PC-3 (cell line): Measurements from ENCODE around the gene FGD3. TPM values are rescaled to one million over a fixed set of nuclear protein-coding genes. Genes with fewer than 3 reads are reported as not detected.
A peak's percentile ranks its signal among the peaks of the same experiment; 100 is the strongest.

Experiments used
- ATAC-seq: fragments of 200-7000 bp; cut with Tn5 transposase; 2 replicates; pipeline ENCODE4 v1.9.1; 2020; ENCODE audit warnings: mild to moderate bottlenecking, moderate library complexity
- BruUV-seq: library from RNA; stranded (reverse); fragments of 400-500 nt; replicated peaks from 2 replicates; lab custom pipeline; 2021; lab: Mats Ljungman, UMichigan
- CTCF ChIA-PET: fragments of 300-600 bp; sonication (Branson Sonifier 250); formaldehyde crosslinking; loops from one replicate; lab custom pipeline; 2022; ENCODE audit warnings: antibody characterized with exemption; lab: Charles Lee
- POLR2A ChIA-PET: fragments of 300-600 bp; sonication (Branson Sonifier 250); formaldehyde crosslinking; loops from one replicate; lab custom pipeline; 2022; ENCODE audit warnings: antibody characterized with exemption; ENCODE audit not compliant: unreplicated experiment; lab: Charles Lee
- DNase-seq: peaks from one replicate; pipeline ENCODE4 v3.0.0-alpha.2; 2015
- H2AFZ ChIP-seq: fragments of 300-600 bp; sonication (generic); 2 replicates; pipeline ENCODE4 v1.6.0; 2016; ENCODE audit warnings: antibody characterized with exemption, low read length
- H3F3A ChIP-seq: fragments of 300-600 bp; sonication (generic); one replicate; pipeline ENCODE4 v1.6.0; 2017; ENCODE audit warnings: antibody characterized with exemption, low read length, control low read depth, mild to moderate bottlenecking; ENCODE audit not compliant: unreplicated experiment
- H3K27ac ChIP-seq: fragments of 300-600 bp; sonication (generic); 2 replicates; pipeline ENCODE4 v1.5.1; 2016; ENCODE audit warnings: mild to moderate bottlenecking, low read length
- H3K27me3 ChIP-seq: fragments of 300-600 bp; sonication (generic); 2 replicates; pipeline ENCODE4 v1.6.1; 2016; ENCODE audit warnings: low read length, mixed read lengths
- H3K36me3 ChIP-seq: fragments of 300-600 bp; sonication (generic); 2 replicates; pipeline ENCODE4 v1.6.1; 2016; ENCODE audit warnings: low read depth, mixed run types, low read length, mixed read lengths
- H3K4me1 ChIP-seq: fragments of 300-600 bp; sonication (generic); 2 replicates; pipeline ENCODE4 v1.5.1; 2016; ENCODE audit warnings: low read length; ENCODE audit not compliant: insufficient read depth
- H3K4me2 ChIP-seq: fragments of 300-600 bp; sonication (generic); 2 replicates; pipeline ENCODE4 v1.6.0; 2016; ENCODE audit warnings: low read length
- H3K4me3 ChIP-seq: fragments of 300-600 bp; sonication (generic); 2 replicates; pipeline ENCODE4 v1.5.1; 2016; ENCODE audit warnings: mild to moderate bottlenecking, low read length, mixed read lengths
- H3K79me2 ChIP-seq: fragments of 300-600 bp; sonication (generic); 2 replicates; pipeline ENCODE4 v1.6.1; 2017; ENCODE audit warnings: low read length, mixed read lengths
- H3K9ac ChIP-seq: fragments of 300-600 bp; sonication (generic); 2 replicates; pipeline ENCODE4 v1.6.0; 2016; ENCODE audit warnings: mild to moderate bottlenecking, low read length
- H3K9me2 ChIP-seq: fragments of 300-600 bp; sonication (generic); replicated peaks from 2 replicates; pipeline ENCODE4 v1.6.1; 2016; ENCODE audit warnings: mixed run types, low read length, mixed read lengths
- H3K9me3 ChIP-seq: fragments of 300-600 bp; sonication (generic); 2 replicates; pipeline ENCODE4 v1.6.1; 2016; ENCODE audit warnings: low read length, mixed read lengths
- H4K20me1 ChIP-seq: fragments of 300-600 bp; sonication (generic); 2 replicates; pipeline ENCODE4 v1.6.1; 2016; ENCODE audit warnings: low read length, mixed read lengths
- CTCF ChIP-seq: fragments of 300-600 bp; sonication (generic); conservative IDR thresholded peaks from 2 replicates; pipeline ENCODE4 v1.5.1; 2017; ENCODE audit warnings: antibody characterized with exemption, low read depth, mild to moderate bottlenecking, low read length
- EZH2 ChIP-seq: fragments of 300-600 bp; sonication (generic); IDR thresholded peaks from one replicate; pipeline ENCODE4 v1.6.1; 2017; ENCODE audit warnings: antibody characterized with exemption, mild to moderate bottlenecking, low read length; ENCODE audit not compliant: unreplicated experiment
- EZH2phosphoT487 ChIP-seq: fragments of 300-600 bp; sonication (generic); IDR thresholded peaks from 2 replicates; pipeline ENCODE4 v1.6.1; 2018; ENCODE audit warnings: mild to moderate bottlenecking, antibody characterized with exemption, low read length, borderline replicate concordance
- intact Hi-C: fragments of 100-400 bp; cut with micrococcal nuclease; formaldehyde crosslinking; loops from 2 replicates; pipeline ENCODE4 v1.9.0; 2023
- total RNA-seq: library from RNA; depleted of rRNA; stranded (reverse); fragments of >200 nt; gene quantifications from 2 replicates; pipeline ENCODE4 v1.2.3, GENCODE V29; 2014

The FGD3 gene
- total RNA-seq, 1 experiment from 2014 or later = 5.4 TPM

- H3K27me3 ChIP-seq = no peaks in the 10 kb centered on the region
- peak; percentile 24 for DNase-seq
- no TSS peak for BruUV-seq
- H3K4me2 ChIP-seq = no peak overlapping the region
- no peak overlapping the region for H3K27ac ChIP-seq
- H3K9me3 ChIP-seq = no peaks in the 10 kb centered on the region
- H3K9ac ChIP-seq = no peak overlapping the region
- TF ChIP-seq CTCF = no peak
- no peak for TF ChIP-seq EZH2phosphoT487
- TF ChIP-seq EZH2 = no peak
- H4K20me1 ChIP-seq = no peaks in the 10 kb centered on the region
- no peaks in the 10 kb centered on the region for H3K4me1 ChIP-seq
- no peak overlapping the region for H3K4me3 ChIP-seq
- H3K79me2 ChIP-seq = no peaks in the 10 kb centered on the region
- H2AFZ ChIP-seq = no peak overlapping the region
- ChIA-PET POLR2A (no interaction called here), CTCF (no interaction called here)
- H3F3A ChIP-seq = no peaks in the 10 kb centered on the region
- no peaks in the 10 kb centered on the region for H3K9me2 ChIP-seq
- intact Hi-C loops = no loop called here
- H3K36me3 ChIP-seq = no peaks in the 10 kb centered on the region
- ATAC-seq = no peak
Observed at GRCh38 chr9:93071464-93071863, 124.1 kb downstream of the FGD3 start.

GRCh38 chr9:93072383-93072795 lies 125.1 kb downstream of the FGD3 start:
- Histone ChIP-seq H3K4me3 (no peak overlapping the region), H3K4me2 (no peak overlapping the region), H3K79me2 (no peaks in the 10 kb centered on the region), H3K9me3 (no peaks in the 10 kb centered on the region), H4K20me1 (no peaks in the 10 kb centered on the region), H3K27ac (no peak overlapping the region), H3K9ac (no peak overlapping the region), H3K9me2 (no peaks in the 10 kb centered on the region), H3K27me3 (no peaks in the 10 kb centered on the region), H2AFZ (no peak overlapping the region), H3K36me3 (no peaks in the 10 kb centered on the region), H3K4me1 (no peaks in the 10 kb centered on the region), H3F3A (no peaks in the 10 kb centered on the region)
- intact Hi-C loops = no loop called here
- ATAC-seq = no peak
- BruUV-seq = no TSS peak
- no peak for DNase-seq
- POLR2A ChIA-PET = no interaction called here
- no peak for TF ChIP-seq EZH2phosphoT487
- no peak for TF ChIP-seq CTCF
- TF ChIP-seq EZH2 = no peak
- CTCF ChIA-PET = no interaction called here

- Histone ChIP-seq H3K36me3 (no peaks in the 10 kb centered on the region), H2AFZ (no peak overlapping the region), H3F3A (no peaks in the 10 kb centered on the region), H3K27ac (no peak overlapping the region), H3K9ac (no peak overlapping the region), H4K20me1 (no peaks in the 10 kb centered on the region), H3K9me3 (no peaks in the 10 kb centered on the region), H3K9me2 (no peaks in the 10 kb centered on the region), H3K4me2 (no peak overlapping the region), H3K4me3 (no peak overlapping the region), H3K4me1 (no peaks in the 10 kb centered on the region), H3K27me3 (no peaks in the 10 kb centered on the region), H3K79me2 (no peaks in the 10 kb centered on the region)
- no peak for ATAC-seq
- intact Hi-C loops = no loop called here
- no peak for DNase-seq
- BruUV-seq = no TSS peak
- ChIA-PET POLR2A (no interaction called here), CTCF (no interaction called here)
- TF ChIP-seq EZH2phosphoT487 (no peak), CTCF (no peak), EZH2 (no peak)
Observed at GRCh38 chr9:93076101-93076791, 128.9 kb downstream of the FGD3 start.
